ENCODE measurements around the gene PLCL2. TPM values are rescaled to one million over a fixed set of nuclear protein-coding genes. Genes with fewer than 3 reads are reported as not detected.

PLCL2 gene
- total and polyA plus RNA-seq, 9 donors, result 8.5 to 25.2 (median 11.4) TPM

- DNase-seq, result no peak
- Histone ChIP-seq H3K4me1 (ENCODE audit: control insufficient read depth, insufficient read depth, low read length) (no peaks in the 10 kb centered on the region), H3K36me3 (ENCODE audit: control insufficient read depth, insufficient read depth, low read length) (no peaks in the 10 kb centered on the region), H3K27me3 (ENCODE audit: control insufficient read depth, insufficient read depth, low read length) (no peaks in the 10 kb centered on the region), H3K4me3 (ENCODE audit: low read length) (no peak overlapping the region), H3K9me3 (replicated peaks; ENCODE audit: control insufficient read depth, low read depth, low read length) (no peaks in the 10 kb centered on the region), H3K27ac (ENCODE audit: low read length) (no peak overlapping the region)
- 100% methylated on average over 1 of the region's 1 CpG for WGBS (ENCODE audit: insufficient coverage)
Measured at GRCh38 chr3:17021614-17022013, 136.9 kb downstream of the PLCL2 start.

GRCh38 chr3:17023006-17023664 lies 138.4 kb downstream of the PLCL2 start:
- Histone ChIP-seq H3K9me3 (replicated peaks; ENCODE audit: control insufficient read depth, low read depth, low read length) (no peaks in the 10 kb centered on the region), H3K4me1 (ENCODE audit: control insufficient read depth, insufficient read depth, low read length) (no peaks in the 10 kb centered on the region), H3K27me3 (ENCODE audit: control insufficient read depth, insufficient read depth, low read length) (no peaks in the 10 kb centered on the region), H3K27ac (ENCODE audit: low read length) (no peak overlapping the region), H3K4me3 (ENCODE audit: low read length) (no peak overlapping the region), H3K36me3 (ENCODE audit: control insufficient read depth, insufficient read depth, low read length) (no peaks in the 10 kb centered on the region)
- DNase-seq, result no peak
- no CpG with 5 or more reads among the region's 6 CpGs for WGBS (ENCODE audit: insufficient coverage)

DNA sequence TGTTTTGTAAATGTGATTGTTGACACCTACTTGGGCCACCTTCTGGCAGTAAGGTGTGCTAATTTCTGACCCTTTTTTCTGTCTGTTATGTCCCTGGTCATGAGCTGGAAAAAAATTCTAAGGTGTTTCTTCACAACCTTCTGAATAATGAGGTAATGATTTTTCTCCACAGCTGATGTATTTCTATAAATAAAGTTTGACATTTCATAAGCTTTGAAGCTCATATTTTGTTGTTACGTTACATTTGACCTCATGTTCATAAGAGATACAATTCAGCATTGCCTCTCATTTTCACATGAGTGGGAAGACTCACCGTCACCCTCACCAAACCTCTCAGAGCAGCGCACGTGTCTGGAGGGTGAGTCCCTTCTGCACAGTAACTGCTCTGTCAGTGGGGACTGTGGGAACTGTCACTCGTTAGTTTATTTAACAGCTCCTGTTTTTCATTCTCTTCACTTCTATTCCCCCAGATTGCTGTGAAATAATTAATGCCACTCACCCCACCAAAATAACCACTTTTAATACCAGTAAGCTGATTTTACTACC lies 140.9 kb downstream of the PLCL2 start:
- H3K4me3 ChIP-seq (ENCODE audit: low read length), result no peak overlapping the region
- WGBS (ENCODE audit: insufficient coverage), result 83% methylated on average over 3 of the region's 5 CpGs
- H3K36me3 ChIP-seq (ENCODE audit: control insufficient read depth, insufficient read depth, low read length), result no peaks in the 10 kb centered on the region
- no peaks in the 10 kb centered on the region for H3K27me3 ChIP-seq (ENCODE audit: control insufficient read depth, insufficient read depth, low read length)
- DNase-seq, result no peak
- no peaks in the 10 kb centered on the region for H3K9me3 ChIP-seq (replicated peaks; ENCODE audit: control insufficient read depth, low read depth, low read length)
- H3K27ac ChIP-seq (ENCODE audit: low read length), result no peak overlapping the region
- H3K4me1 ChIP-seq (ENCODE audit: control insufficient read depth, insufficient read depth, low read length), result no peaks in the 10 kb centered on the region

- Histone ChIP-seq H3K27me3 (ENCODE audit: control insufficient read depth, insufficient read depth, low read length) (no peaks in the 10 kb centered on the region), H3K27ac (ENCODE audit: low read length) (no peak overlapping the region), H3K36me3 (ENCODE audit: control insufficient read depth, insufficient read depth, low read length) (no peaks in the 10 kb centered on the region), H3K4me1 (ENCODE audit: control insufficient read depth, insufficient read depth, low read length) (no peaks in the 10 kb centered on the region), H3K4me3 (ENCODE audit: low read length) (no peak overlapping the region), H3K9me3 (replicated peaks; ENCODE audit: control insufficient read depth, low read depth, low read length) (no peaks in the 10 kb centered on the region)
- WGBS (ENCODE audit: insufficient coverage), result no CpG with 5 or more reads among the region's 1 CpG
- no peak for DNase-seq
Measured at GRCh38 chr3:17027318-17027717, 142.6 kb downstream of the PLCL2 start.

DNA sequence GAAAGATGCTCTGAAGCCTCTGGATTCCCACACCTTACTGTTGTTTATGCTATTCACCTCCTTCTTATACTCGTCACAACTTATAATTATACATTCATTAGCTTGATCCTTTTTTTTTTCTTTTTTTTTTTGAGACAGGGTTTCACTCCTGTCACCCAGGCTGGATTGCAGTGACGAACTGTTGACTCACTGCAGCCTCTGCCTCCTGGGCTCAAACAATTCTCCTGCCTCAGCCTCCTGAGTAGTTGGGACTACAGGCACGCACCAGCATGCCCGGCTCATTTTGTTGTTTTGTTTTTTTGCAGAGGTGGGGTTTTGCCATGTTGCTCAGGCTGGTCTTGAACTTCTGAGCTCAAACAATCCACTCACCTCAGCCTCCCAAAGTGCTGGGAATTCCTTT lies 143.6 kb downstream of the PLCL2 start:
- no peaks in the 10 kb centered on the region for H3K36me3 ChIP-seq (ENCODE audit: control insufficient read depth, insufficient read depth, low read length)
- no peak for DNase-seq
- no peak overlapping the region for H3K27ac ChIP-seq (ENCODE audit: low read length)
- no peaks in the 10 kb centered on the region for H3K27me3 ChIP-seq (ENCODE audit: control insufficient read depth, insufficient read depth, low read length)
- no peaks in the 10 kb centered on the region for H3K9me3 ChIP-seq (replicated peaks; ENCODE audit: control insufficient read depth, low read depth, low read length)
- no peaks in the 10 kb centered on the region for H3K4me1 ChIP-seq (ENCODE audit: control insufficient read depth, insufficient read depth, low read length)
- no peak overlapping the region for H3K4me3 ChIP-seq (ENCODE audit: low read length)
- no CpG with 5 or more reads among the region's 4 CpGs for WGBS (ENCODE audit: insufficient coverage)

DNA sequence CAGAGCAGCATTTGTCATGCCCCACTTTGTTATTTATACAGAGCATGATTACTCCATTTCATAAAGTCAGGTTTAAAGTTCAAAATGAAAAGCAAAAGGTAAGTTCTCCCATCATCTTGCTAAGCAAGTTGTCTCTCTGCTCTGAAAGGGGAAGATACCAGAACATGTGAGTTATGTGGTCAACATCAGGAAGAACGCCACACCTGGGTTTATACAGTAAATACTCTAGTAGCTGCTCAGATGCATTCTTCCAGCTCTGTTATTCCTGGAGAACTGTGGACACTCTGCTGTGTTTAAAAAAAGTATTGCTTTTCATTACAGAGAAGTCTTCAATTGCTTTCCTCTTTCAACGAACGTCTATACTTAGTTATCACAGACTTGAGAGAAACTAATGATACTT lies 145.7 kb downstream of the PLCL2 start:
- no CpG with 5 or more reads among the region's 3 CpGs for WGBS (ENCODE audit: insufficient coverage)
- no peak overlapping the region for H3K27ac ChIP-seq (ENCODE audit: low read length)
- no peak overlapping the region for H3K4me3 ChIP-seq (ENCODE audit: low read length)
- no peaks in the 10 kb centered on the region for H3K27me3 ChIP-seq (ENCODE audit: control insufficient read depth, insufficient read depth, low read length)
- DNase-seq, result no peak
- no peaks in the 10 kb centered on the region for H3K4me1 ChIP-seq (ENCODE audit: control insufficient read depth, insufficient read depth, low read length)
- H3K9me3 ChIP-seq (replicated peaks; ENCODE audit: control insufficient read depth, low read depth, low read length), result no peaks in the 10 kb centered on the region
- H3K36me3 ChIP-seq (ENCODE audit: control insufficient read depth, insufficient read depth, low read length), result no peaks in the 10 kb centered on the region

DNA sequence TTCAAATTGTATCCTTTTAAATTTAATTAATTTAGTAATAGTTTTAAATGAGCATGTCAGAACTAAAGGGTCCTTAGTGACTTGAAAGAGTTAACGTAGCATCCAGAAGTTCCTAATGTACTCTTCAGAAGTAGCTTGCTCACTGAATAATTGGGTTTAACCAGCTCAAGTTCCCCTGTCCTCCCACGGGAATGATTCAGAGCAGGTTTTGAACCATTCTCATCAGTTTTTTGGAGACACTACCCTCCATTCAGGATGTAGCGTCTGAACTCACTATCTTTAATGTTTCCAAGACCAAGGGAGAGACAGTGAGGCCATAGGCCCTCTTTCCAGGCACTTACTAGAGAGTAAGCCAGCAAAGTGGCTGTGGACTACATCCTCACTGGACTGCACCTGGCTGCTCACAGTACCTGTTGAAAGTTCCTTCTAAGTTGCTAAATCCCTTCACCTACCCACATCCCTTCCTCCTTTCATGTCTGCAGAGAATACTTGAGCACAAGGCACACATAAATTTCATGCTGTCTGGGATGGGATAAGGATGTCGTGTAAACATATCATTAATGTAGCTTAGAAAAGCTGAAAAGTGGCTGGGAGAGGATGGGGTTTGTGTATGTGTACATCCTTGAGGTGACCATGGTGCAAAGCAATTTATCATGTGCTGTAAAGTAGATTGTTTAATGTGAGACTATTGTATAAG lies 146.3 kb downstream of the PLCL2 start:
- 35% methylated on average over 4 of the region's 4 CpGs for WGBS (ENCODE audit: insufficient coverage)
- H3K36me3 ChIP-seq (ENCODE audit: control insufficient read depth, insufficient read depth, low read length), result no peaks in the 10 kb centered on the region
- no peak overlapping the region for H3K27ac ChIP-seq (ENCODE audit: low read length)
- H3K4me1 ChIP-seq (ENCODE audit: control insufficient read depth, insufficient read depth, low read length), result no peaks in the 10 kb centered on the region
- H3K4me3 ChIP-seq (ENCODE audit: low read length), result no peak overlapping the region
- DNase-seq, result no peak
- no peaks in the 10 kb centered on the region for H3K9me3 ChIP-seq (replicated peaks; ENCODE audit: control insufficient read depth, low read depth, low read length)
- no peaks in the 10 kb centered on the region for H3K27me3 ChIP-seq (ENCODE audit: control insufficient read depth, insufficient read depth, low read length)

DNA sequence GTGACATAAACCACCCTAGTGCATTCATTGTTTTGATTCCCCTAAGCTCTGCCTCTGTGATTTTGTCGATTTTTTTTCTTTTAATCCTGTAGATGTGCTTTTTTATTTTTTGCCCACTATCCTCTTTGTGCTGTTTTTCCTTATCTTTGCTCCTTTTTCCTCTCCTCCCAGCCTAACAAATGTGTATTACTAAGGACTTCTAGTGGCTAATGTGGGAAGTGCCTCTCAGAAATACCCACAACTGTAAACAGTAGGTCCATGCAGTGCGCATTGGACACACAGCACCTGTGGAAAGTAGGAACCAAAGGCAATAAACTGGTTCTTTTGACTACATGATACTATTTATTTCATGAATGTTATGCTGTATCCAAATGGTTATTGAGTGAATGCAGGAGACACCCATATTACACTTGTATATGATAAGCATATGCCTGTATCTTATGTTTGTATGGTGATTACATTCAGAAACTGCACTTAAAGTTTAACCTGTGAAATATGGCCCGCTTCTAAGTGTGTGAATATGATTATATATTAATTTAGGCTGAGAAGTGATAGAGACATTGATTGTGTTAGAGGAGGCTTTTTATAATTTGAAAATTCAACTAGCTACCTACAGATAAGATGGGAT lies 147.8 kb downstream of the PLCL2 start:
- Histone ChIP-seq H3K27me3 (ENCODE audit: control insufficient read depth, insufficient read depth, low read length) (no peaks in the 10 kb centered on the region), H3K4me3 (ENCODE audit: low read length) (no peak overlapping the region), H3K4me1 (ENCODE audit: control insufficient read depth, insufficient read depth, low read length) (no peaks in the 10 kb centered on the region), H3K36me3 (ENCODE audit: control insufficient read depth, insufficient read depth, low read length) (no peaks in the 10 kb centered on the region), H3K9me3 (replicated peaks; ENCODE audit: control insufficient read depth, low read depth, low read length) (no peaks in the 10 kb centered on the region), H3K27ac (ENCODE audit: low read length) (no peak overlapping the region)
- no CpG with 5 or more reads among the region's 3 CpGs for WGBS (ENCODE audit: insufficient coverage)
- DNase-seq, result peak; percentile 57

GRCh38 chr3:17033516-17034168 lies 148.9 kb downstream of the PLCL2 start:
- H3K4me3 ChIP-seq (ENCODE audit: low read length), result no peak overlapping the region
- DNase-seq, result no peak
- H3K4me1 ChIP-seq (ENCODE audit: control insufficient read depth, insufficient read depth, low read length), result no peaks in the 10 kb centered on the region
- WGBS (ENCODE audit: insufficient coverage), result 100% methylated on average over 1 of the region's 3 CpGs
- no peaks in the 10 kb centered on the region for H3K36me3 ChIP-seq (ENCODE audit: control insufficient read depth, insufficient read depth, low read length)
- H3K27ac ChIP-seq (ENCODE audit: low read length), result no peak overlapping the region
- no peaks in the 10 kb centered on the region for H3K27me3 ChIP-seq (ENCODE audit: control insufficient read depth, insufficient read depth, low read length)
- no peaks in the 10 kb centered on the region for H3K9me3 ChIP-seq (replicated peaks; ENCODE audit: control insufficient read depth, low read depth, low read length)

GRCh38 chr3:17035033-17035432 lies 150.3 kb downstream of the PLCL2 start:
- WGBS (ENCODE audit: insufficient coverage), result no CpG with 5 or more reads among the region's 5 CpGs
- peaks cover 2% of the 10 kb centered on the region for H3K4me1 ChIP-seq (ENCODE audit: control insufficient read depth, insufficient read depth, low read length)
- no peak overlapping the region for H3K27ac ChIP-seq (ENCODE audit: low read length)
- H3K9me3 ChIP-seq (replicated peaks; ENCODE audit: control insufficient read depth, low read depth, low read length), result no peaks in the 10 kb centered on the region
- no peaks in the 10 kb centered on the region for H3K36me3 ChIP-seq (ENCODE audit: control insufficient read depth, insufficient read depth, low read length)
- H3K4me3 ChIP-seq (ENCODE audit: low read length), result no peak overlapping the region
- no peaks in the 10 kb centered on the region for H3K27me3 ChIP-seq (ENCODE audit: control insufficient read depth, insufficient read depth, low read length)
- no peak for DNase-seq

All from muscle of leg (tissue), 11 donors.